ENCODE measurements around the gene RAD9A. TPM values are rescaled to one million over a fixed set of nuclear protein-coding genes. Genes with fewer than 3 reads are reported as not detected.

RAD9A gene
- total RNA-seq, 1 donor from 2014 or later: 7.3 TPM

DNA sequence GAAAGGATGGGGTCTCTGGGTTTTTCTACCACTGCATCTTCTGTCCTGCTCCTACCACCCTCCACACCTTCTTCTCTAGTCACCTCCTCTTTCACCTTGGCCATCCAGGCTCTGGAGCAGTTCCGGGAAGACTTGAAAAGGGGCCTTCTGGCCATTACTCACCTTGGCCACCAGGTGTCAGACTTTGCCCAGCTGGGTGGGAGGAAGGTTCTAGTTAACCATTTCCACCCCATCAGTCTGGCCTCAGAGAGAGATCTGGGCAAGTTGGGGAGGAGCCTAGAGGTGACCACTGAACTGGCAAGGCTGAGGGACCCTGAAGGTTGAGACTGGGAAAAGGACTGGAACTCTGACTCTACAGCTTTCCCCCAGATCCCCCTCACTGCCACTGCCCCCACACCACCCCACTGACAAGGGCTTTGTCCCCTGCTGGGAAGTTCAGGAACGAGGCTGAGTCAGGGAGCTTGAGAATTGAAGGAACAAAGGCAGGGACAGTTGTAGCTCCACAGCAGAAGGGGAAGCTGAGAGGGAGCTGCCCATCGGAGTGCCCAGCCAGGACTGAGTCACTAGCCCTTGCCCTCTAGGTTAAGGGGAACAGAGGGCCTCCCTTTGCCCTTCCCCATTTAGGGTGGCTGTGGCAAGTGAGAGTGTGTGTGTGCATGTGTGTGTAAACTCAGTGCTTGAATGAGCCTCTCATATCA lies 34.8 kb upstream of the RAD9A start:
- DNase-seq (ENCODE audit: extremely low read depth, low read depth, low spot score): no peak

DNA sequence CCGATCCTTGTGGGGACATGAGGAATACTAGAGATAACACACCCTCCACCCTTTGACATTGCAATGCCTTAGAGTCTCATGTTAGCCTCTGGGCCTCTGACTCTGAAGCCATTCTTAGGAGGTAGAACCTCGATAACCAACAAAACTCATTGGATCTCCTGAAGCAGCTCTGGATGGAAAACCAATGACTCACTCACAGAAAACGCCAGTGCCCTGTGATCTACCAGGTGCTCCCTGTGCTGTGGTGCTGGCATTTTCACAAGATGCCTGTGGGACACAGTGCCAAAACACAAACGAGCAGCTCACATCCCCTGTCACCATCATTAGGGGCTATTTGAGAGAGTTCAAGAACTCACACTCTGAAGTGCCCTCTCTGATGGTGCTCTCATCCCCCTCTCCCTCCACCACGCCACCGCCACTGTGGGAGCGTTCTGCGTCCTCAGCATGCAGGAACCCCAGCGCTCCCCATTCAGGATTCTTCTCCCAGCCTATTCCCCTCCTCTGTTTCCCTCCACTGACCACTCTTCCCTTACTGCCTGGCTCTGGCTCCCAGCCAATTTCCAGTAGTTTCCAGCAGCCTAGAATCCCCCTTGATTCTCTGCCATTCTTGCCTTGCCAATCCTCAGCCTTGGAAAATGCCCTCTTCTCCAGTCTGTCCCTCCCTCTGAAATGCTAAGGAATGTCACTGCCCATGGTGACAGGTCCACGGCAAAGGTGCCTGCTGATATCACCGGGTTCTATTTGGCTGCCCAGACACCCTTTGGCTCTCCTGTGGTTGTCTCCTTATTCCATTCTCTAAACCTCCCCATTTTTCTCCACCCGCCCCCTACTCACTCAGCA lies 33.7 kb upstream of the RAD9A start:
- no peak for DNase-seq (ENCODE audit: extremely low read depth, low read depth, low spot score)

DNA sequence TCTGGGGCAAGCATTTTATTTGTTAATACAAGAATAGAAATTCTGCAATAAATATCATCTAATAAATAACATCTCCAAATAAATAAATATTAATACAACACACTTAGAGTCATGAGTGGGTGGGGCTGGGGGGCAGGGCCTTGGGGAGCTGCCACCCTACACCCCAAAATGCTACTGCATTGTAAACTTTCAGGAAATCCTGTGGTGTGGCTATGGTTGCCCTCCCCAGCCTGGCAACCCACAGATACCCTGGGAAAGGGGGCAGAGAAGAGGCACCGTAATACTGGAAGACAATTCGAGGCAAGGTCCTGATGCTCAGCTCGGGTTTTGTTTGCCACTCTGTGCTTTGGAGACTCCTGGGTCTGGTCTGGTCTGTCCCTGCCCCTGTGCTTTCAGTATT lies 27.6 kb upstream of the RAD9A start:
- DNase-seq (ENCODE audit: extremely low read depth, low read depth, low spot score): no peak

DNA sequence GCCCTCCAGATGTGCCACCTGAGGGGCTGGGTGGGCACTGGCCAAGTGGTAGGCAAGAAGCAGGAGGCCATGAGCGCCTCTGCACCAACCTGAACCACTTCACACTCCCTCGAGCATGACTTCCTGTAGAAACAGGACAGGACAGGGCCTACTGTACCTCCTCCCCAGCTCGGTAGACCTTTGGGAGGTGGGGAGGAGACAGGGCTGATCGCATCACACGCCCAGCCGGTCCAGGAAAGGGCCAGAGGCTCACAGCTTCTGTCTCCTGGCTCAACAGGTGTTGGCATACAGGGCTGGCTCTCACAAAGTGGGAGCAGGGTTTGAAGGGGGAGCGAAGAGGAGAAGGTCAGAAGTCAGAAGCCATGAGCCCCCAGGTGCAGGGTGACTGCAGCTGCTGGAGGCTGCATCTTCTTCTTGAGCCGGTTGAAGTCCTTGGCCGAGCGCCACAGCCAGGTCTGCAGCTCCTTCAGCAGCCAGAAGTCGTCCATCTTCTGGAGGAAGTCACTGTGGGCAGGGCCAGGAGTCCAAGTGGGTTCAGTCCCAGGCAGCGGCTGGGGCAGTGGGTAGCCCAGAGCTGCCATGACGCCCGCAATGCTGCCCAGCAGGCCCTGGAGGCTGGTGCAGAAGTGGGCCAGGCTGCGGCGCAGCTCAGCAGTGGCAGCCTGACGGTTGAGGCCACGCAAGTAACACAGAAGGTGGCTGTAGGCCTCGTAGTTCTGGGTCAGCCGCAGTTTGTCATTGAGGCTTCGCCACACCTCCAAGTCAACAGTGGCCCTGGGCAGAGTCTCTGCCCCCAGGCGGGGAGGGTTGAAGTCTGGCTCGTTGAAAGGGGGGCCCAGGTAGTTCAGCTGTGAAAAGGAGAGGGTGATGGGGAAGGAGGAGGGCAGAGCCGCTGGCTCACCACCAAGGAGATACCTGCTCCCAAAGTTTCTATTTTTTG lies 26.7 kb upstream of the RAD9A start:
- no peak for DNase-seq (ENCODE audit: extremely low read depth, low read depth, low spot score)

DNA sequence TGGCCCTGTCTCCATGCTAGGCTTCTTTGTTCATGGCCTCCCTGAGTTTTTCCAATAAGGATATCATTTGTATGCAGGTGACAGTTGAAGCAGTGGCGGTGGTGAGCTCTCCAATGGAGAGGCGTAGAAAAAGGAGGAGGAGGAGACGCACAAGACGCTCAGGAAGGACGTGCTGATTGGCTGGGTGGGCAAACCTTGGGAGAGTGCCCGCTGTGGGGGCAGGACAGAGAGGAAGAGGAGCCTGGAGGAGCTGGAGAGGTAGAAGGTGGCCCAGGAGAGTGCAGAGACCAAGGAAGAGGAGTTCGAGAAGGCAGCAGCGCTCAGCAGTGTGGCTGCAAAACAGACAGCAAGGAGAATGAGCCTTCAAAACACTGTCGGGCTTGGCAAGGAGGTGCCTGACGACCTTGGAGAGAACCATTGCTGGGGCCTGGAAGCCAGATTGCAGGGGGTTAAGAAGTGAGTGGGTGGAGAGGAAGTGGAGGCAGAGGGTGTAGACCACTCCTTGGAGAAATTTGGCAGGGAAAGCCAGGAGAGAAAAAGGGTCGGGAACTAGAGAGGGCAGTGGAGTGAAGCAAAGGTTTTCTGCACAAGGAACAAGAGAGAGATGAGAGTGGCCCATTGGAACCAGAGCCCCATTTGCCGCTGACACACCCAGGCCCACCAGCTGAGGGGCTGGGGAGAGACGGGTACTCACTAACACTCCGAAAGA lies 25.9 kb upstream of the RAD9A start:
- no peak for DNase-seq (ENCODE audit: extremely low read depth, low read depth, low spot score)

DNA sequence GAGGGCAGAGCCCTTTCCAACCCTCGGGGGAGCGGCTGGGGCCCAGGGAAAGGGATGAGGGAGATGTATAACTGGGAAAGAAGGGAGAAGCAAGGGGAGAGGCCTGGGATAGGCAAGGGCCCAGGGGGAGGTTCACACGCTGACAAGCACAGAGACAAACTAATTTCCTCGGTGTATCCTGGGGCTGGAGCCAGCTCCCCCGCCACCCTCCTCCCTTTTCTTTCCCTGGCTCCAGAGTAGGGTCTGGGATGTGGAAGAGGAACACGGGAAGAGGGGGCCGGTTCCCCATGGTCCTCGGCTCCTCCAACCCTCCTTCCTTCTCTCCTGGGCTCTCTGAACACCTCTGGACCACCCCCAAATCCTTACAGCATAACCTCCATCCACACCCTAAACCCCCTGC lies 25.2 kb upstream of the RAD9A start:
- no peak for DNase-seq (ENCODE audit: extremely low read depth, low read depth, low spot score)

DNA sequence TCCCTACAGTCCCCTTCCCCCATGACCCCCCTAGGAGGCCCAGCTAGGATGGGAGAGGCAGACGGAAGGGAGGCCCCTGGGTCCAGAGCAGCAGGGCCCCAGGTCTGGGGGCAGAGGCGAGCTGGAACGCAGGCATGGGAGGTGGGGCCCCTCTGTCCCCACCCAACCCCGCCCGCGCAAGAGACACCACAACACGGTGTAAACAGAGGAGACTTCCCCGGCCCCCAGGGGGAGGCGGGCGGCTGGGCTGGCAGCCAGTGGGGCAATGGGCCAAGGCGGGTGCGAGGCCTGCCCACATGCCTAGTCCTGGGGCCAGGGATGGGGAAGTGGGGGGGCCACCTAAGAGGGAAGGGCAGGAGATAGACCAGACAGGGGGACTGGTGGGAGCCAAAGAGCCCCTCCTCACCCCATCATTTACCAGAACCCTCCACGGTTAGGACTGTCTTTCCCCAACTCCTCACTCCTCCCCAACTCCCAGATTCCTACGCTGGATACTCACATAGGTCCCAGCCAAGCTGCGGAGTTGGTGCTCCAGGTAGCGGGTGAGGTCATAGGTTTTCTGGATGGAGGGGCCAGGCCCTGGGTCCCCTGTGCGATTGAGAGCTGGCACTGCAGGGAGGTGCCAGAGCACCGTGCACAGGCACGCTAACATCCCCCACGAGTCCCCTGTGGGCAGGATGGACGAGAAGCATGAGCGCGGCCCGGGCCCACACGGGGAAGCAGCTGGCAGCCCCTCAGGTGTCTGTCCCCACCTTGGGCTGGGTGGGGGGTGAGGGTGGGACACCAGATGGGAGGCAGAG lies 24.6 kb upstream of the RAD9A start:
- no peak for DNase-seq (ENCODE audit: extremely low read depth, low read depth, low spot score)

DNA sequence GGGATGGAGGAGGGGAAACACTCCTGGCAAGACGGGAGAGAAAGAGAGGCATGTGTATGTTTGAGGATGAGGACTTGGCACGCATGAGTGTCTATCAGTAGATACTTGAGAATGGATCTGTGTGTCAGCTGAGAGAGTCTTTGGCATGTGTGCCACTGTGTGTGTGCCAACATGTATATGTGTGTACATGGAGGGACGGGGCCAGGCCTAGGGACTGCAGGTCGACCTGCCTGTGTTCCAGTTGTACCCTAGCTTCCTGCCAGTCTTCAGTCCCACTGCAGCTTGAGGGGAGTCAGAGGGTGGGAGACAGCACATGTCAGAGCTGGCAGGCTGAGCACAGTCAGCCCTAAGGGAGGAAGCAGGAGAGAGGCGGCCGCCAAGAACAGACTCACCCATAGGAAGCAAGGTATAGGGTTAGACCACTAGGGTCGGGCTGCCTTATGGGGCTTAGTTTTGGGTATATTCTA lies 24.0 kb upstream of the RAD9A start:
- DNase-seq (ENCODE audit: extremely low read depth, low read depth, low spot score): no peak

DNA sequence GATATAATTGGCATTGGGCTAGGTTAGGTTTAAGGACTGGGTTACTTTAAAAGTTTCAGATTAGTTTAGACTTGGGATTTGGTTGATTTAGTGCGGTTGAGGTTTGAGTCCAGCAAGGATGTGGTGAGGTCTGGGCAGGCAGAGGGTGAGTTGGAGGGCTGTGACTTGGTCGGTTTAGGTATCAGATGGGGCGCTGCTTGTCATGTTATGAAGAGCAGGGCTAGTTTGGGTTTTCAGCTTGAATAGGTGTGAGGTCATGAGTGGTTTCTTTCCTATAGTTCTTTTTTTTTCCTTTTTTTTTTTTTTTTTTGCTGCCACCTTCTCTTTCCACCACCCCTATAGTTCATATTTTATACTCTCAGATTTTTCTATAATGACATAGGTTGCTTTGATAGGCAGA lies 23.2 kb upstream of the RAD9A start:
- no peak for DNase-seq (ENCODE audit: extremely low read depth, low read depth, low spot score)

DNA sequence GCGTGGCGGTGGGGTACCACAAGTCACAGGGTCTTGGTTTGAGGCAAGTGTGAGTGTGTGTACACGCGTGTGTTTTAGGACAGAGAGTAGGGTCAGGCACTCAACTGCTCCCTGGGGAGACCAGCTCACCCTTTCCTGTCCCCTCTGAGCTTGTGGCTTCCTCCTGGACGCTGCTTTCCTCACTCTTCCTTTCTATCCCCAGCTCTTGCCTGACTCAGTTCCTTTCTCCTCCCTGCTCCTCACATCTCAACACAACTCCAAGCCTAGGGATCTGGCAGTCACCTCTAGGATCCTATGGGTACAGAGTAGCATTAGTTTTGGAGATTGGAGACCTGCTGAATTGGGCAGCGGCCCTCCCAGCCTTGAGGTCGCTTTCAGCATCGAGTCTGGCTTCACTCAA lies 22.5 kb upstream of the RAD9A start:
- no peak for DNase-seq (ENCODE audit: extremely low read depth, low read depth, low spot score)

DNA sequence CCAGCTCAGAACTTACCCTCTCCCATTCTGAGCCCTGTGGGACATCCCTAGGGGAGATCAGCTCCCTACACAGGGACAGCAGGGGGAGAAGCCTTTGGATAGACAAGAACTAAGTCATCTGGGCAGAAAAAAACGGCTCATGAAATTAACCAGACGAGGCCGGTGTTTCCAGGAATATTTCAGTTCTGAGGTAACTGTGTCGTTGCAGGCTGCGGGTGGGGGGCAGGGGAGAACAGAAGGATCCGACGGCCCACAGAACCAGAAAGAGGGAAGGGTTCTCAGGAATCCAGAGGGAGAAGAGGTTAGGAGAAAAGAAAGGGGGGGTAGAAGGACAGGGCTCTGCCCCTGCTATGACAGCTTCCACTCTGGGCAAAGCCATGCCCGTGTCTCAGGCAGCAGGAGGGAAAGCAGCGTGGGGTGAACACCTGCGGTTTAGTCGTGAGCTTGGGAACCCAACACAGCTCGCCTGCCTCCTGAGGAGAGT lies 21.9 kb upstream of the RAD9A start:
- no peak for DNase-seq (ENCODE audit: extremely low read depth, low read depth, low spot score)

DNA sequence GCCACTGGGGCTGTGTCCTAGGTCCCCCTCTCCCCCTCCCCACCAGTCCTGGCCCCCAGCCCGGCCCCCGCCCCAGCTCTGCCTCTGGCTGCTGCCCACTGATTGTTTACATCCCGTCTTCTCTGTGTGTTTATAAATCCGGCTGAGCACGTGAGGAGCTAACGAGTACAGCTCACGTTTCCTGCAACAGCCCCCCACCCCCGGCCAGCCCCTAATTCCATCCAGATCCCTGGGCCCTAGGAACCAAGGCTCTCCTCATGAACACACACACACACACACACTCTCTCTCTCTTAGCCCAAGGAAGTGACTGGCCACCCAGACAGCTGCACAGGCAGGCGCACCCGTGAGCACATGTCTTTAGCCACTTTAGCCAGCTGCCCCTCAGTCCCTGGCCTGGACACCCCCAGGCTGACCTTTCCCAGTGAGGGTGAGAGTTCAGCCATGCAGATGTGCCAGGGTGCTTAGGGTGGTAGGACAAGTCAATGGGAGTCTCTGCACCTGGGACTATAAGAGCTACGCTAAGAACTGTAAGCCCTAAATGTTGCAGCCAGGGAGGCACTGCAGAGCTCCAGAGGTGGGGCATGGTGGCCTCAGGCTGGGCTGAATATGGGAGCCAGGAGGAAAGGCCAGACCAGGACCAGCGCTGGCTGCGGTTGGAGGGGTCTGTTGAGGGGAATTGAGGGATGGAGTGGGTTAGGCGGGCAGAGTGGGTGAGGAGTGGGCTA lies 21.3 kb upstream of the RAD9A start:
- DNase-seq (ENCODE audit: extremely low read depth, low read depth, low spot score): no peak

DNA sequence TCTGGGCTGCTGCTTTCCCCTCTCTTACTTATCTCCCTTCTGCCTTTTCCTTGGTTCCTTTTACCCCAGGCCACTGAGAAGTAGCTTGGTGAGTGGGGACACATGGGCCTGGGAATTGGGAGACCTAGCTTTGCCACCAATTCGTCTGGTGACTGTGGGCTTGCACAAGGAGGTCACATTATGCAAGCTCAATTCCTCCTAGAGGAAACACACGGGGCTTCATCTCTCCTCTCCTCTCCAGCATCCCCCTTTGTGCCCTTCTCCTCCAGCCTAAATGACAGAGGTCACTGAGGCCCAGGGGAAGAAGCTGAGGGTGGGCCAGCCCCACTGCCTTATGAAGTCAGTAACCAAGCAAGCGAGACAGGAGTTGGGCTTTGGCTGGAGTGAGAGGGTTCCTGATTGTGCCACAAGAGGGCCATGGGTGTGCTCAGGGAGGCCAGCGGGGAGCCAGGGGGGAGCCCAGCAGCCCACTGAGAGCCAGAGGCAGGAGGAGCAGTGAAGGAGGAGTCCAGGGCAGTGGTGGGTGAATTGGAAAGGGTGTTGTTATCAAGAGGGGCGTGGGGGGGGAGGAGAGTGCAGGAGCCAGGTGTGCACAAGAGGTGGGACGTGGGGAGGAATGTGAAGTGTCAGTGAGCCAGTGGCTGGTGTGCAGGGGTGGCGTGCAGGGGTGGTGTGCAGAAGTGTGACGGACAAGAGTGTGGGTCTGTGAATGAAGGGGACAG lies 20.4 kb upstream of the RAD9A start:
- DNase-seq (ENCODE audit: extremely low read depth, low read depth, low spot score): no peak

DNA sequence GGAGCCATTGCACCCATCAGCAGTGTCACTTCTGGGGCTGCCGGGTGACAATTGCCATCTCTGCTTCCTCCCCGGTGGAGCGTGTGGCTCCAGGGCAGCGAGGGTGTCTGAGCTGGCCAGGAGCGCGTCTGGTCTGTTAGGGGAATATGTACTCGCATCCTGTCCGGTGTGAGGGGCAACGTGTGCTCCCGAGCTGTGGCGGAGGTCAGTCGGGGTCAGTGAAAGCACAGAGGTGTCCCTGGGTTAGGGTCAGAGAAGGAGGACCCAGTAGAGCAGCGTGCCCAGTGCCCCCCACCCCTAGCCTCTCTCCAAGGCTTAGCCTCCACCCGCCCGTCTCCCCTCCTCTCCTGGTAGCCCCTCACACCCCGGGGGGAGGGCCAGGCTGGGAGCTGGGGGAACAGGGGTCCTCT lies 19.9 kb upstream of the RAD9A start:
- no peak for DNase-seq (ENCODE audit: extremely low read depth, low read depth, low spot score)

DNA sequence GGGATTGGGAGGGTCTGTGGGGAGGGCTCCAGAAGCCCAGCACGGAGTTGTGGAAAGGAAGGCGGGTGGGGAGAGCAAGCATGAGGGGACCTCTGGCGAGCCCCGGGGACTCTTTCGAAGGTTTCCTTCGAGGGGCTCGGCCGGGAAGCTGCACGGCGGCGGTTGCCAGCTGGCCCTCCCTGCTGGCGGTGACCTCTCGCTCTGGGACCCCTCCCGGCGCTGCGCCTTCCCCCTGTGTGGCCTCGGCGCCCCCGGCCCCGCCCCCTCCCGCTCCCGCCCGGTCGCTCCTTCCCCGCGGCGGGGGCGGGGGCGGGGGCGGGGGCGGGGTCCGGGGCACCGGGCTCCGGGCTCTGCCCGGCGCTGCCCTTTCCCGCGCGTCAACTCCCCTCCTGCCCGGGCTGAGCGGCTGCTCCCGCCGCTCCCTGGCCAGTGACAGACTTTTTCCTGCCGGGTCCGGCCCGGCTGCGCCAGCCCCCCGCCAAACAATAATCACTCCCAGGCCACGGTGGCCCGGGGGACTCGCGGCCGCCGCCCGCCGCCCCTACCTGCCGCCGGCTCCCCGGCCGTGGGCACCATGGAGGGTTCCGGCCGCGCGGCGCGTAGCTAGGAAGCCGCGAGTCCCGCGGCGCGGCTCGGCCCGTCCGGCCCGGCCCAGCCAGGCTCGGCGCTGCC lies 19.3 kb upstream of the RAD9A start:
- DNase-seq (ENCODE audit: extremely low read depth, low read depth, low spot score): no peak

DNA sequence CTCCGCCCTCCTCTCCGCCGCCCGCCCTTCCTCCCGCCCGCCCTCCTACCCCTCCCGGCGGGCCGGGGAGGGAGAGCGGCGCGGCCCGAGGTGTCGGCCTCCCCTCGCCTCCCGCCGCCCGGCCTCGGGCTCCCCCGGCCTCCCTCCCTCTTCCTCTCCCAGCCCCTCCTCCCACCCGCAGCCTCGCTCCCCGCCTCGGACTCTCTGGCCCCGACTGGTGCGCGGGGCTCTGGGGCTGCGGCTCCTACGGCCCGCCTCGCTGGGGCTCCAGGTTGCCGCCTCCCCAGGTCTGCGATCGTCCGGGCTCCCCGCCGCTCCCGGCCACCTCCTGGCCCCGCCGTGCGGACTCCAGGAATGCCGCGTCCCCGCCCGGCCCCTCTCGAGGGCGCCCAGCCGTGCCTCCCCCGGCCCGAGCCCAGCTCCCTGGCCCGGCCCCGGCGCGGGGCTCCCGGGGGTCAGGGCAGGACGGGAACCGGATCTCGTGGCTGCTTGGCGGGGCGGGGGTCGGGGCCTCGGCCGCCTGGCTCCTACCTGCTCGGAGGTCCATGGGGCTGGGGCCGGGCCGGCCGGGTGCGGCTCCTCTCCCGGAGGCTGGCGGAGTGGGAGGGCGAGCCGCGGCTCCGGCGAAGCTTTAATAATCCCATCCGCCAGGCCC lies 18.7 kb upstream of the RAD9A start, which contains the start of gene CLCF1:
Gene CLCF1, minus strand, starts transcription at position 606 of the 655 bp plus-strand sequence. Its CDS starts 59 bp downstream, at position 547.
- no peak for DNase-seq (ENCODE audit: extremely low read depth, low read depth, low spot score)
